Right lobe of liver (tissue), 4 donors: ENCODE data around the gene ADGRG3.

Experiments used
- CTCF ChIP-seq, 4 donors: fragments of 200-600 bp in 3 of 4; fragments of 450-650 bp in 1 of 4; IDR thresholded peaks; one replicate each; pipeline versions ENCODE4 v1.5.1 to v1.8.0; 2016 to 2022; ENCODE audit warnings: antibody characterized with exemption in 4 of 4, mild to moderate bottlenecking in 2 of 4
- POLR2A ChIP-seq: fragments of 450-650 bp; IDR thresholded peaks from one replicate; pipeline ENCODE4 v1.6.1; 2017; ENCODE audit warnings: antibody characterized with exemption, mild to moderate bottlenecking
- donor health status: DM: no; HTN: no; CAD: no.
- donor health status: DM: no; HTN: no; CAD: no.
- donor health status: DM: no; HTN: yes; CAD: no.

DNA sequence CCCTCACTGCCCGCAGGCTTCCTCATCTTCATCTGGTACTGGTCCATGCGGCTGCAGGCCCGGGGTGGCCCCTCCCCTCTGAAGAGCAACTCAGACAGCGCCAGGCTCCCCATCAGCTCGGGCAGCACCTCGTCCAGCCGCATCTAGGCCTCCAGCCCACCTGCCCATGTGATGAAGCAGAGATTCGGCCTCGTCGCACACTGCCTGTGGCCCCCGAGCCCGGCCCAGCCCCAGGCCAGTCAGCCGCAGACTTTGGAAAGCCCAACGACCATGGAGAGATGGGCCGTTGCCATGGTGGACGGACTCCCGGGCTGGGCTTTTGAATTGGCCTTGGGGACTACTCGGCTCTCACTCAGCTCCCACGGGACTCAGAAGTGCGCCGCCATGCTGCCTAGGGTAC, 4.7 kb upstream of the ADGRG3 start:
- TF ChIP-seq CTCF (IDR thresholded peaks at IDR 0.05): no peak
- no peak for TF ChIP-seq POLR2A
